HEK293 (cell line): Measurements from ENCODE around the gene GMDS.
A peak's percentile ranks its signal among the peaks of the same experiment; 100 is the strongest.

Experiments used
- CTCF ChIA-PET: fragments of 350-600 bp; formaldehyde crosslinking; extraction: SDS; loops from one replicate; lab custom pipeline; 2021; ENCODE audit warnings: antibody characterized with exemption; lab: Yijun Ruan, JAX
- POLR2A ChIA-PET: fragments of 300-600 bp; formaldehyde crosslinking; extraction: SDS; loops from one replicate; lab custom pipeline; 2020; ENCODE audit warnings: antibody characterized with exemption, inconsistent platforms; lab: Yijun Ruan, JAX
- H3K27ac ChIP-seq: fragments of 200-500 bp; sonication (Bioruptor generic); 2 replicates; pipeline ENCODE4 v1.5.1; 2014; ENCODE audit warnings: low read depth, low read length, control low read depth, inconsistent platforms; ENCODE audit errors: extremely low read depth
- H3K36me3 ChIP-seq, 2 experiments: fragments of 200-500 bp in 1 of 2; sonication (Bioruptor generic) in 1 of 2; 1 replicate in 1 of 2; 2 replicates in 1 of 2; pipeline ENCODE4 v1.5.1; 2014 to 2017; ENCODE audit warnings: inconsistent platforms in 2 of 2, low read length in 2 of 2; ENCODE audit not compliant: control insufficient read depth in 2 of 2, insufficient read depth in 1 of 2
- H3K4me1 ChIP-seq: fragments of 200-500 bp; sonication (Bioruptor generic); 2 replicates; pipeline ENCODE4 v1.5.1; 2014; ENCODE audit warnings: mild to moderate bottlenecking, low read length, inconsistent platforms; ENCODE audit not compliant: control insufficient read depth, insufficient read depth
- H3K4me3 ChIP-seq: 2 replicates; pipeline ENCODE4 v1.5.1; 2011; ENCODE audit warnings: low read depth, mild to moderate bottlenecking, control low read depth, low read length, moderate library complexity
- H3K9me3 ChIP-seq: fragments of 200-500 bp; sonication (Bioruptor generic); 2 replicates; pipeline ENCODE4 v1.5.1; 2014; ENCODE audit warnings: low read depth, low read length, inconsistent platforms; ENCODE audit not compliant: control insufficient read depth, insufficient read depth
- GLIS1 ChIP-seq: fragments of 450-650 bp; formaldehyde crosslinking; IDR thresholded peaks from 2 replicates; pipeline ENCODE4 v1.5.1; 2016; ENCODE audit warnings: missing biosample characterization, missing genetic modification characterization
- OSR2 ChIP-seq: fragments of 450-650 bp; formaldehyde crosslinking; IDR thresholded peaks from 2 replicates; pipeline ENCODE4 v1.5.1; 2016; ENCODE audit warnings: missing biosample characterization, missing genetic modification characterization
- SCRT2 ChIP-seq: fragments of 450-650 bp; formaldehyde crosslinking; IDR thresholded peaks from 2 replicates; pipeline ENCODE4 v1.5.1; 2016; ENCODE audit warnings: missing biosample characterization, missing genetic modification characterization
- SP3 ChIP-seq: fragments of 450-650 bp; formaldehyde crosslinking; IDR thresholded peaks from 2 replicates; pipeline ENCODE4 v1.5.1; 2016; ENCODE audit warnings: missing biosample characterization, missing genetic modification characterization
- ZIC2 ChIP-seq: fragments of 450-650 bp; formaldehyde crosslinking; IDR thresholded peaks from 2 replicates; pipeline ENCODE4 v1.5.1; 2016; ENCODE audit warnings: missing biosample characterization, missing genetic modification characterization
- ZNF707 ChIP-seq: fragments of 450-650 bp; formaldehyde crosslinking; IDR thresholded peaks from 2 replicates; pipeline ENCODE4 v1.5.1; 2016; ENCODE audit warnings: missing biosample characterization, missing genetic modification characterization
- TF ChIP-seq, protein P1 (sequence below): fragments of 450-650 bp; formaldehyde crosslinking; conservative IDR thresholded peaks from 2 replicates; pipeline ENCODE4 v1.5.1; 2016; ENCODE audit warnings: low read depth, missing biosample characterization, missing genetic modification characterization
- TF ChIP-seq, protein P2 (sequence below): fragments of 450-650 bp; formaldehyde crosslinking; IDR thresholded peaks from 2 replicates; pipeline ENCODE4 v1.5.1; 2016; ENCODE audit warnings: missing biosample characterization, missing genetic modification characterization
- TF ChIP-seq, protein P3 (sequence below): fragments of 450-650 bp; formaldehyde crosslinking; IDR thresholded peaks from 2 replicates; pipeline ENCODE4 v1.5.1; 2016; ENCODE audit warnings: missing biosample characterization, missing genetic modification characterization

GMDS gene

DNA sequence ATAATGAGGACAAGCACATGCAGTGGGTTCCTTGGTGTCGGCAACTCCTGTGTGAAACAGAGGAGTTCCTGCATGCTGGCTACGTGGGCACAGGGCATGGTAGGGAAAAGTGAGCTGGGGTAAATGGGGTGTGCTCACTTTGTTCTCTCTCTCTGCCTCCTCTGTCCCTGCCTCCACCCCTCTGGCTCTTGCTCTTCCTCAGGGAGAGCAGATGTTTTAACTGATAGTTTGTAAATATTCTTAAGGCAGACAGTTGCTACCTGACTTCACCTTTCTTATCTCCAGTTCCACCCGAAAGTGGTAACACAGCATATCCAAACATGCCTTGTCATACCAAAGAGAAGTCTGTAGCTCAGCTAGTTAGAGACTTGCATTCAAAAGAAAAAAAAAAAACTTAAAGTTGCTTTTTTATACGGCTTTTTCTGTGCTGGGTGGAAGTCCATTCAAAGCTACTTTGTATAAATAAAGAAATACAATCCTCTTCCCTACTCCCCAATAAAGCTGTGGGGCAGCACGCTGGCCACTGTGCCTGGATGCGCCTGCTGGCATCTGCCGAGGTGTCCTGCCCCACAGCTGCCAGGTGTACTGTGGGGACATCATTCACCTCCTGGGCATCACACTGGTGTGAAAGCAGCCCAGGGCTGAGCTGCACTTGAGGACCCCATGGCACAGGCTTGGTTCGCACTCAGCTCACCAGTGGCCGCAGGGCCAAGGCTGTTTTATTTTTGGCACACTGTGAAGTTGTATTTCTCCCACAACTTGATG is 542.1 kb downstream of the GMDS start:
- Histone ChIP-seq H3K9me3 (no peaks in the 10 kb centered on the region), H3K4me3 (no peak overlapping the region), H3K4me1 (peaks cover 24% of the 10 kb centered on the region), H3K36me3 (no peaks in the 10 kb centered on the region), H3K27ac (no peak overlapping the region)
- TF ChIP-seq ZNF707 (tag by site-specific recombination) (no peak), ZIC2 (tag by site-specific recombination) (0 out of 2 replicates have a peak, but pooled peaks have one; percentile 41)
- CTCF ChIA-PET: interaction anchor here (0.6 to 2.0 kb wide), 3 partner anchors 16 to 144 kb away, joined by 3 to 7 read pairs (median 4); no protein-coding TSS in a partner anchor
- POLR2A ChIA-PET: interaction anchor here (0.6 kb wide), 1 partner anchor 579 kb away, joined by 6 read pairs; no protein-coding TSS in a partner anchor

DNA sequence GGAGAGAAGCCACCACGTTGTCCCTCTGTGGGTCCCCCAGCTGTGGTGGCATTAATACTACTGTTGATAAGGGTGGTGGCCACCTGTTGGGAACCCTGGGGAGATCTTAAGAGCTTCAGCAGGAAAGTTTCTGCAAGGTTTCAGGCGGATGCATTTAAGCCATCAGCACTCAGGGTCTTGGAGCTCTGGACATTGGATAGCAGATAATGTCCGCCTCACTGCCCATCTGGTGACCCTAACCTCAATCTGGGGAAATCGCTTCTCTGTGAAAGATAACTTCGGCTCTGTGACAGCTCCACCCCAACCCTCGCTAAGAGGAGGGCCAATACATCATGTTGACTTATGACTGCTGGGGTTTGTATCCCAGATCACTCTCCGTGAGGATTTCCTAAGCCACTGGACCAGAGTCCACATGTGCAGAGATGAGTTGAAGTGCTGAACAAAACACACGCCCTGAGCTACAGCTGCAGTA is 542.8 kb downstream of the GMDS start:
- H3K36me3 ChIP-seq: no peaks in the 10 kb centered on the region
- CTCF ChIA-PET: interaction anchor here (2.0 kb wide), 1 partner anchor 16 kb away, joined by 7 read pairs; no protein-coding TSS in a partner anchor
- no peak overlapping the region for H3K27ac ChIP-seq
- no peaks in the 10 kb centered on the region for H3K9me3 ChIP-seq
- peaks cover 24% of the 10 kb centered on the region for H3K4me1 ChIP-seq
- no peak overlapping the region for H3K4me3 ChIP-seq
- TF ChIP-seq, protein P1, sequence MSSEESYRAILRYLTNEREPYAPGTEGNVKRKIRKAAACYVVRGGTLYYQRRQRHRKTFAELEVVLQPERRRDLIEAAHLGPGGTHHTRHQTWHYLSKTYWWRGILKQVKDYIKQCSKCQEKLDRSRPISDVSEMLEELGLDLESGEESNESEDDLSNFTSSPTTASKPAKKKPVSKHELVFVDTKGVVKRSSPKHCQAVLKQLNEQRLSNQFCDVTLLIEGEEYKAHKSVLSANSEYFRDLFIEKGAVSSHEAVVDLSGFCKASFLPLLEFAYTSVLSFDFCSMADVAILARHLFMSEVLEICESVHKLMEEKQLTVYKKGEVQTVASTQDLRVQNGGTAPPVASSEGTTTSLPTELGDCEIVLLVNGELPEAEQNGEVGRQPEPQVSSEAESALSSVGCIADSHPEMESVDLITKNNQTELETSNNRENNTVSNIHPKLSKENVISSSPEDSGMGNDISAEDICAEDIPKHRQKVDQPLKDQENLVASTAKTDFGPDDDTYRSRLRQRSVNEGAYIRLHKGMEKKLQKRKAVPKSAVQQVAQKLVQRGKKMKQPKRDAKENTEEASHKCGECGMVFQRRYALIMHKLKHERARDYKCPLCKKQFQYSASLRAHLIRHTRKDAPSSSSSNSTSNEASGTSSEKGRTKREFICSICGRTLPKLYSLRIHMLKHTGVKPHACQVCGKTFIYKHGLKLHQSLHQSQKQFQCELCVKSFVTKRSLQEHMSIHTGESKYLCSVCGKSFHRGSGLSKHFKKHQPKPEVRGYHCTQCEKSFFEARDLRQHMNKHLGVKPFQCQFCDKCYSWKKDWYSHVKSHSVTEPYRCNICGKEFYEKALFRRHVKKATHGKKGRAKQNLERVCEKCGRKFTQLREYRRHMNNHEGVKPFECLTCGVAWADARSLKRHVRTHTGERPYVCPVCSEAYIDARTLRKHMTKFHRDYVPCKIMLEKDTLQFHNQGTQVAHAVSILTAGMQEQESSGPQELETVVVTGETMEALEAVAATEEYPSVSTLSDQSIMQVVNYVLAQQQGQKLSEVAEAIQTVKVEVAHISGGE (tag by site-specific recombination): no peak
- TF ChIP-seq ZIC2 (tag by site-specific recombination) (peak; percentile 73), GLIS1 (tag by site-specific recombination) (peak; percentile 90), SP3 (no peak), OSR2 (tag by site-specific recombination) (peak; percentile 28; the same call in 1 of the 2 replicates), SCRT2 (tag by site-specific recombination) (peak; percentile 87)
- TF ChIP-seq, protein P2, sequence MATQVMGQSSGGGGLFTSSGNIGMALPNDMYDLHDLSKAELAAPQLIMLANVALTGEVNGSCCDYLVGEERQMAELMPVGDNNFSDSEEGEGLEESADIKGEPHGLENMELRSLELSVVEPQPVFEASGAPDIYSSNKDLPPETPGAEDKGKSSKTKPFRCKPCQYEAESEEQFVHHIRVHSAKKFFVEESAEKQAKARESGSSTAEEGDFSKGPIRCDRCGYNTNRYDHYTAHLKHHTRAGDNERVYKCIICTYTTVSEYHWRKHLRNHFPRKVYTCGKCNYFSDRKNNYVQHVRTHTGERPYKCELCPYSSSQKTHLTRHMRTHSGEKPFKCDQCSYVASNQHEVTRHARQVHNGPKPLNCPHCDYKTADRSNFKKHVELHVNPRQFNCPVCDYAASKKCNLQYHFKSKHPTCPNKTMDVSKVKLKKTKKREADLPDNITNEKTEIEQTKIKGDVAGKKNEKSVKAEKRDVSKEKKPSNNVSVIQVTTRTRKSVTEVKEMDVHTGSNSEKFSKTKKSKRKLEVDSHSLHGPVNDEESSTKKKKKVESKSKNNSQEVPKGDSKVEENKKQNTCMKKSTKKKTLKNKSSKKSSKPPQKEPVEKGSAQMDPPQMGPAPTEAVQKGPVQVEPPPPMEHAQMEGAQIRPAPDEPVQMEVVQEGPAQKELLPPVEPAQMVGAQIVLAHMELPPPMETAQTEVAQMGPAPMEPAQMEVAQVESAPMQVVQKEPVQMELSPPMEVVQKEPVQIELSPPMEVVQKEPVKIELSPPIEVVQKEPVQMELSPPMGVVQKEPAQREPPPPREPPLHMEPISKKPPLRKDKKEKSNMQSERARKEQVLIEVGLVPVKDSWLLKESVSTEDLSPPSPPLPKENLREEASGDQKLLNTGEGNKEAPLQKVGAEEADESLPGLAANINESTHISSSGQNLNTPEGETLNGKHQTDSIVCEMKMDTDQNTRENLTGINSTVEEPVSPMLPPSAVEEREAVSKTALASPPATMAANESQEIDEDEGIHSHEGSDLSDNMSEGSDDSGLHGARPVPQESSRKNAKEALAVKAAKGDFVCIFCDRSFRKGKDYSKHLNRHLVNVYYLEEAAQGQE (tag by site-specific recombination): 0 out of 2 replicates have a peak, but pooled peaks have one; percentile 12
- TF ChIP-seq, protein P3, sequence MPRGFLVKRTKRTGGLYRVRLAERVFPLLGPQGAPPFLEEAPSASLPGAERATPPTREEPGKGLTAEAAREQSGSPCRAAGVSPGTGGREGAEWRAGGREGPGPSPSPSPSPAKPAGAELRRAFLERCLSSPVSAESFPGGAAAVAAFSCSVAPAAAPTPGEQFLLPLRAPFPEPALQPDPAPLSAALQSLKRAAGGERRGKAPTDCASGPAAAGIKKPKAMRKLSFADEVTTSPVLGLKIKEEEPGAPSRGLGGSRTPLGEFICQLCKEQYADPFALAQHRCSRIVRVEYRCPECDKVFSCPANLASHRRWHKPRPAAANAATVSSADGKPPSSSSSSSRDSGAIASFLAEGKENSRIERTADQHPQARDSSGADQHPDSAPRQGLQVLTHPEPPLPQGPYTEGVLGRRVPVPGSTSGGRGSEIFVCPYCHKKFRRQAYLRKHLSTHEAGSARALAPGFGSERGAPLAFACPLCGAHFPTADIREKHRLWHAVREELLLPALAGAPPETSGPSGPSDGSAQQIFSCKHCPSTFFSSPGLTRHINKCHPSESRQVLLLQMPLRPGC (tag by site-specific recombination): no peak
- POLR2A ChIA-PET: interaction anchor here (0.6 kb wide), 1 partner anchor 580 kb away, joined by 6 read pairs; no protein-coding TSS in a partner anchor
